ENCODE measurements around the gene CDH5.

Gene CDH5

GRCh38 chr16:66422366-66422765, 55.9 kb downstream of the CDH5 start:
- DNase-seq, result no peak
- Mint-ChIP-seq H3K36me3 (ENCODE audit: low read depth) (no peaks in the 10 kb centered on the region), H3K4me3 (no peak overlapping the region), H3K27ac (no peak overlapping the region), H3K4me1 (ENCODE audit: low read depth) (peaks cover 4% of the 10 kb centered on the region), H3K9me3 (no peaks in the 10 kb centered on the region), H3K27me3 (peaks cover 39% of the 10 kb centered on the region)

GRCh38 chr16:66423177-66423576, 56.7 kb downstream of the CDH5 start:
- Mint-ChIP-seq H3K27me3 (peaks cover 46% of the 10 kb centered on the region), H3K27ac (no peak overlapping the region), H3K36me3 (ENCODE audit: low read depth) (no peaks in the 10 kb centered on the region), H3K4me1 (ENCODE audit: low read depth) (peaks cover 6% of the 10 kb centered on the region), H3K4me3 (no peak overlapping the region), H3K9me3 (no peaks in the 10 kb centered on the region)
- no peak for DNase-seq

- H3K4me3 Mint-ChIP-seq, result no peak overlapping the region
- H3K27ac Mint-ChIP-seq, result no peak overlapping the region
- no peaks in the 10 kb centered on the region for H3K9me3 Mint-ChIP-seq
- DNase-seq, result no peak
- peaks cover 7% of the 10 kb centered on the region for H3K4me1 Mint-ChIP-seq (ENCODE audit: low read depth)
- H3K27me3 Mint-ChIP-seq, result peaks cover 71% of the 10 kb centered on the region
- H3K36me3 Mint-ChIP-seq (ENCODE audit: low read depth), result no peaks in the 10 kb centered on the region
Observed at GRCh38 chr16:66425651-66426050, 59.2 kb downstream of the CDH5 start.

- no peak overlapping the region for H3K27ac Mint-ChIP-seq
- peaks cover 73% of the 10 kb centered on the region for H3K27me3 Mint-ChIP-seq
- no peaks in the 10 kb centered on the region for H3K9me3 Mint-ChIP-seq
- peak; percentile 37 for DNase-seq
- no peaks in the 10 kb centered on the region for H3K36me3 Mint-ChIP-seq (ENCODE audit: low read depth)
- H3K4me1 Mint-ChIP-seq (ENCODE audit: low read depth), result peaks cover 7% of the 10 kb centered on the region
- H3K4me3 Mint-ChIP-seq, result peak overlapping the region; percentile 41
Observed at GRCh38 chr16:66426112-66427035, 59.9 kb downstream of the CDH5 start.

- Mint-ChIP-seq H3K4me1 (ENCODE audit: low read depth) (peaks cover 7% of the 10 kb centered on the region), H3K27ac (no peak within 1 kb of the TSS), H3K4me3 (peak within 1 kb of the TSS; percentile 47), H3K9me3 (no peaks in the 10 kb centered on the region), H3K27me3 (peaks cover 75% of the 10 kb centered on the region), H3K36me3 (ENCODE audit: low read depth) (no peaks in the 10 kb centered on the region)
- no peak for DNase-seq
Observed at GRCh38 chr16:66427036-66427860, 60.8 kb downstream of the CDH5 start, which contains the start of gene BEAN1. TSS of gene BEAN1 (plus strand) at chr16:66427295. CDS start at chr16:66437677, 10,382 bp downstream.

- H3K27me3 Mint-ChIP-seq, result peaks cover 74% of the 10 kb centered on the region
- peak overlapping the region; percentile 47 for H3K4me3 Mint-ChIP-seq
- no peaks in the 10 kb centered on the region for H3K9me3 Mint-ChIP-seq
- peak; percentile 42 for DNase-seq
- H3K36me3 Mint-ChIP-seq (ENCODE audit: low read depth), result no peaks in the 10 kb centered on the region
- H3K4me1 Mint-ChIP-seq (ENCODE audit: low read depth), result peaks cover 7% of the 10 kb centered on the region
- no peak overlapping the region for H3K27ac Mint-ChIP-seq
Observed at GRCh38 chr16:66427871-66428681, 61.6 kb downstream of the CDH5 start.

GRCh38 chr16:66428682-66429251, 62.3 kb downstream of the CDH5 start:
- Mint-ChIP-seq H3K36me3 (ENCODE audit: low read depth) (no peaks in the 10 kb centered on the region), H3K9me3 (no peaks in the 10 kb centered on the region), H3K4me3 (no peak overlapping the region), H3K27me3 (peaks cover 76% of the 10 kb centered on the region), H3K4me1 (ENCODE audit: low read depth) (peaks cover 7% of the 10 kb centered on the region), H3K27ac (no peak overlapping the region)
- no peak for DNase-seq

GRCh38 chr16:66429290-66429962, 62.9 kb downstream of the CDH5 start:
- no peak for DNase-seq
- no peaks in the 10 kb centered on the region for H3K36me3 Mint-ChIP-seq (ENCODE audit: low read depth)
- H3K9me3 Mint-ChIP-seq, result no peaks in the 10 kb centered on the region
- H3K4me3 Mint-ChIP-seq, result no peak overlapping the region
- H3K4me1 Mint-ChIP-seq (ENCODE audit: low read depth), result peaks cover 7% of the 10 kb centered on the region
- no peak overlapping the region for H3K27ac Mint-ChIP-seq
- peaks cover 71% of the 10 kb centered on the region for H3K27me3 Mint-ChIP-seq

- no peak overlapping the region for H3K4me3 Mint-ChIP-seq
- peaks cover 7% of the 10 kb centered on the region for H3K4me1 Mint-ChIP-seq (ENCODE audit: low read depth)
- no peaks in the 10 kb centered on the region for H3K36me3 Mint-ChIP-seq (ENCODE audit: low read depth)
- no peak overlapping the region for H3K27ac Mint-ChIP-seq
- H3K9me3 Mint-ChIP-seq, result no peaks in the 10 kb centered on the region
- H3K27me3 Mint-ChIP-seq, result peaks cover 63% of the 10 kb centered on the region
- DNase-seq, result no peak
Observed at GRCh38 chr16:66430214-66430613, 63.7 kb downstream of the CDH5 start.

- Mint-ChIP-seq H3K36me3 (ENCODE audit: low read depth) (no peaks in the 10 kb centered on the region), H3K27me3 (peaks cover 50% of the 10 kb centered on the region), H3K9me3 (no peaks in the 10 kb centered on the region), H3K4me1 (ENCODE audit: low read depth) (peaks cover 3% of the 10 kb centered on the region), H3K27ac (no peak overlapping the region), H3K4me3 (no peak overlapping the region)
- no peak for DNase-seq
Observed at GRCh38 chr16:66431760-66432159, 65.3 kb downstream of the CDH5 start.

GRCh38 chr16:66432429-66432828, 65.9 kb downstream of the CDH5 start:
- DNase-seq, result no peak
- H3K27me3 Mint-ChIP-seq, result peaks cover 50% of the 10 kb centered on the region
- no peaks in the 10 kb centered on the region for H3K9me3 Mint-ChIP-seq
- peaks cover 3% of the 10 kb centered on the region for H3K4me1 Mint-ChIP-seq (ENCODE audit: low read depth)
- H3K27ac Mint-ChIP-seq, result no peak overlapping the region
- H3K4me3 Mint-ChIP-seq, result no peak overlapping the region
- H3K36me3 Mint-ChIP-seq (ENCODE audit: low read depth), result no peaks in the 10 kb centered on the region

- no peak overlapping the region for H3K4me3 Mint-ChIP-seq
- H3K9me3 Mint-ChIP-seq, result no peaks in the 10 kb centered on the region
- DNase-seq, result no peak
- H3K36me3 Mint-ChIP-seq (ENCODE audit: low read depth), result no peaks in the 10 kb centered on the region
- no peaks in the 10 kb centered on the region for H3K4me1 Mint-ChIP-seq (ENCODE audit: low read depth)
- no peak overlapping the region for H3K27ac Mint-ChIP-seq
- H3K27me3 Mint-ChIP-seq, result peaks cover 31% of the 10 kb centered on the region
Observed at GRCh38 chr16:66434619-66435430, 68.3 kb downstream of the CDH5 start.

GRCh38 chr16:66435896-66436295, 69.4 kb downstream of the CDH5 start:
- peaks cover 29% of the 10 kb centered on the region for H3K27me3 Mint-ChIP-seq

More at GRCh38 chr16:66435896-66436295, 69.4 kb downstream of the CDH5 start:
- no peak overlapping the region for H3K4me3 Mint-ChIP-seq
- no peaks in the 10 kb centered on the region for H3K4me1 Mint-ChIP-seq (ENCODE audit: low read depth)
- H3K9me3 Mint-ChIP-seq, result no peaks in the 10 kb centered on the region
- H3K27ac Mint-ChIP-seq, result no peak overlapping the region
- DNase-seq, result no peak
- H3K36me3 Mint-ChIP-seq (ENCODE audit: low read depth), result no peaks in the 10 kb centered on the region

Data from activated T-cell treated with anti-CD3 and anti-CD28 coated beads, Interleukin-2, amount 50 U/mL, for 24 hours (primary cell).